ENCODE data around the gene PSTPIP2. TPM values are rescaled to one million over a fixed set of nuclear protein-coding genes. Genes with fewer than 3 reads are reported as not detected.

The PSTPIP2 gene
- total RNA-seq, 2 donors from 2014 or later = 26.6 to 30.1 TPM

- Mint-ChIP-seq H3K4me1 (ENCODE audit: low read depth) (peaks cover 45% of the 10 kb centered on the region), H3K9me3 (no peaks in the 10 kb centered on the region), H3K36me3 (ENCODE audit: insufficient read depth in 2 of 2) (peaks cover 10 to 23% of the 10 kb centered on the region in 2 donors), H3K27me3 (ENCODE audit: low read depth) (no peaks in the 10 kb centered on the region), H3K27ac (peak overlapping the region; percentile 39), H3K4me3 (no peak overlapping the region)
- DNase-seq = no peak
- ATAC-seq (replicated peaks in 1 of 2) = no peak
Measured at GRCh38 chr18:45958027-45958426, 114.0 kb downstream of the PSTPIP2 start.

GRCh38 chr18:45957100-45957499 lies 115.0 kb downstream of the PSTPIP2 start:
- peaks cover 12 to 27% of the 10 kb centered on the region in 2 donors for H3K36me3 Mint-ChIP-seq (ENCODE audit: insufficient read depth in 2 of 2)
- H3K4me3 Mint-ChIP-seq = no peak overlapping the region
- no peaks in the 10 kb centered on the region for H3K27me3 Mint-ChIP-seq (ENCODE audit: low read depth)
- DNase-seq = no peak
- no peak for ATAC-seq (replicated peaks in 1 of 2)
- no peaks in the 10 kb centered on the region for H3K9me3 Mint-ChIP-seq
- H3K4me1 Mint-ChIP-seq (ENCODE audit: low read depth) = peaks cover 36% of the 10 kb centered on the region
- H3K27ac Mint-ChIP-seq = no peak overlapping the region

- Mint-ChIP-seq H3K4me1 (ENCODE audit: low read depth) (peaks cover 22% of the 10 kb centered on the region), H3K27ac (peak overlapping the region; percentile 70), H3K4me3 (no peak overlapping the region), H3K27me3 (ENCODE audit: low read depth) (no peaks in the 10 kb centered on the region), H3K9me3 (no peaks in the 10 kb centered on the region), H3K36me3 (ENCODE audit: insufficient read depth in 2 of 2) (peaks cover 16 to 37% of the 10 kb centered on the region in 2 donors)
- DNase-seq (no peak), ATAC-seq (replicated peaks in 1 of 2) (peak in 1 of 2 donors; percentile 43)
Measured at GRCh38 chr18:45954070-45954934, 117.8 kb downstream of the PSTPIP2 start.

GRCh38 chr18:45951016-45951714 lies 120.9 kb downstream of the PSTPIP2 start:
- DNase-seq = no peak
- Mint-ChIP-seq H3K36me3 (ENCODE audit: insufficient read depth in 2 of 2) (peaks cover 23 to 45% of the 10 kb centered on the region in 2 donors), H3K9me3 (no peaks in the 10 kb centered on the region), H3K4me1 (ENCODE audit: low read depth) (peaks cover 10% of the 10 kb centered on the region), H3K4me3 (no peak overlapping the region), H3K27ac (no peak overlapping the region), H3K27me3 (ENCODE audit: low read depth) (no peaks in the 10 kb centered on the region)
- ATAC-seq (replicated peaks in 1 of 2) = no peak

- ATAC-seq (replicated peaks in 1 of 2) = no peak
- H3K36me3 Mint-ChIP-seq (ENCODE audit: insufficient read depth in 2 of 2) = peaks cover 19 to 35% of the 10 kb centered on the region in 2 donors
- H3K4me3 Mint-ChIP-seq = no peak overlapping the region
Measured at GRCh38 chr18:45945669-45946068, 126.4 kb downstream of the PSTPIP2 start.

GRCh38 chr18:45940724-45941123 lies 131.3 kb downstream of the PSTPIP2 start:
- Mint-ChIP-seq H3K27me3 (ENCODE audit: low read depth) (no peaks in the 10 kb centered on the region), H3K4me1 (ENCODE audit: low read depth) (peaks cover 41% of the 10 kb centered on the region), H3K27ac (peak overlapping the region; percentile 6), H3K9me3 (no peaks in the 10 kb centered on the region), H3K36me3 (ENCODE audit: insufficient read depth in 2 of 2) (peaks cover 22 to 35% of the 10 kb centered on the region in 2 donors), H3K4me3 (peak overlapping the region in 1 of 2 donors; percentile 33)
- DNase-seq (no peak), ATAC-seq (replicated peaks in 1 of 2) (peak; percentile 30 to 39)

More at GRCh38 chr18:45945669-45946068, 126.4 kb downstream of the PSTPIP2 start:
- peaks cover 9% of the 10 kb centered on the region for H3K4me1 Mint-ChIP-seq (ENCODE audit: low read depth)
- no peak overlapping the region for H3K27ac Mint-ChIP-seq
- no peak for DNase-seq
- H3K27me3 Mint-ChIP-seq (ENCODE audit: low read depth) = no peaks in the 10 kb centered on the region
- no peaks in the 10 kb centered on the region for H3K9me3 Mint-ChIP-seq

GRCh38 chr18:45939236-45939635 lies 132.8 kb downstream of the PSTPIP2 start:
- H3K27me3 Mint-ChIP-seq (ENCODE audit: low read depth) = no peaks in the 10 kb centered on the region
- no peak for DNase-seq
- H3K4me3 Mint-ChIP-seq = no peak overlapping the region
- H3K9me3 Mint-ChIP-seq = no peaks in the 10 kb centered on the region
- no peak overlapping the region for H3K27ac Mint-ChIP-seq
- H3K4me1 Mint-ChIP-seq (ENCODE audit: low read depth) = peaks cover 44% of the 10 kb centered on the region
- no peak for ATAC-seq (replicated peaks in 1 of 2)
- peaks cover 22 to 34% of the 10 kb centered on the region in 2 donors for H3K36me3 Mint-ChIP-seq (ENCODE audit: insufficient read depth in 2 of 2)

GRCh38 chr18:45938488-45938935 lies 133.5 kb downstream of the PSTPIP2 start:
- Mint-ChIP-seq H3K27me3 (ENCODE audit: low read depth) (no peaks in the 10 kb centered on the region), H3K27ac (peak overlapping the region; percentile 64)

GRCh38 chr18:45935591-45936335 lies 136.3 kb downstream of the PSTPIP2 start:
- peaks cover 16 to 20% of the 10 kb centered on the region in 2 donors for H3K36me3 Mint-ChIP-seq (ENCODE audit: insufficient read depth in 2 of 2)
- peak; percentile 60 to 63 for ATAC-seq (replicated peaks in 1 of 2)
- H3K27me3 Mint-ChIP-seq (ENCODE audit: low read depth) = no peaks in the 10 kb centered on the region
- H3K27ac Mint-ChIP-seq = no peak overlapping the region
- H3K4me1 Mint-ChIP-seq (ENCODE audit: low read depth) = peaks cover 36% of the 10 kb centered on the region
- H3K9me3 Mint-ChIP-seq = no peaks in the 10 kb centered on the region
- H3K4me3 Mint-ChIP-seq = no peak overlapping the region
- no peak for DNase-seq

More at GRCh38 chr18:45938488-45938935, 133.5 kb downstream of the PSTPIP2 start:
- Mint-ChIP-seq H3K36me3 (ENCODE audit: insufficient read depth in 2 of 2) (peaks cover 20 to 34% of the 10 kb centered on the region in 2 donors), H3K9me3 (no peaks in the 10 kb centered on the region), H3K4me3 (peak overlapping the region in 1 of 2 donors; percentile 25), H3K4me1 (ENCODE audit: low read depth) (peaks cover 44% of the 10 kb centered on the region)
- ATAC-seq (replicated peaks in 1 of 2) (peak; percentile 82 to 86), DNase-seq (no peak)

Other genes with a start within 250 kb of the PSTPIP2 start
- gene SIGLEC15, start 246.6 kb downstream of the PSTPIP2 start, total RNA-seq = not detected
- 10 to 100 TPM; 22.2 to 27.0 TPM for gene EPG5, start 104.9 kb downstream of the PSTPIP2 start, total RNA-seq
- gene ATP5F1A, start 26.0 kb upstream of the PSTPIP2 start, total RNA-seq = 100 to 1,000 TPM; 378 to 401 TPM
- 10 to 100 TPM; 42.0 to 43.4 TPM for gene HAUS1, start 32.1 kb upstream of the PSTPIP2 start, total RNA-seq

Data from activated T-cell treated with anti-CD3 and anti-CD28 coated beads, Interleukin-2, amount 50 U/mL, for 72 hours (primary cell).